Activated B cell treated with CpG ODN at 0.5 μM for 24 hours (primary cell): ENCODE data around the gene TLCD5. TPM values are rescaled to one million over a fixed set of nuclear protein-coding genes. Genes with fewer than 3 reads are reported as not detected.

Experiments used
- ATAC-seq: fragments of 200-7000 bp; cut with Tn5 transposase; one replicate; pipeline ENCODE4 v1.10.0; 2021; ENCODE audit warnings: low read depth, mild to moderate bottlenecking, moderate library complexity
- CTCF ChIA-PET: fragments of 350-600 bp; sonication (Branson Sonifier 250); formaldehyde crosslinking; loops from one replicate; lab custom pipeline; 2021; ENCODE audit warnings: antibody characterized with exemption; lab: Charles Lee
- POLR2A ChIA-PET: fragments of 350-600 bp; sonication (Branson Sonifier 250); formaldehyde crosslinking; loops from one replicate; lab custom pipeline; 2021; ENCODE audit warnings: antibody characterized with exemption; lab: Charles Lee
- DNase-seq: peaks from one replicate; pipeline ENCODE4 v3.0.0; 2022
- H3K27ac Mint-ChIP-seq: one replicate; pipeline ENCODE4 v1.8.0; 2020; ENCODE audit warnings: mixed read lengths
- H3K27me3 Mint-ChIP-seq: one replicate; pipeline ENCODE4 v1.8.0; 2021; ENCODE audit warnings: mixed read lengths
- H3K36me3 Mint-ChIP-seq: one replicate; pipeline ENCODE4 v1.8.0; 2021; ENCODE audit warnings: low read depth, mixed read lengths
- H3K4me1 Mint-ChIP-seq: one replicate; pipeline ENCODE4 v1.8.0; 2021; ENCODE audit warnings: mixed read lengths
- H3K4me3 Mint-ChIP-seq: one replicate; pipeline ENCODE4 v1.8.0; 2020; ENCODE audit warnings: mild to moderate bottlenecking, mixed read lengths
- H3K9me3 Mint-ChIP-seq: one replicate; pipeline ENCODE4 v1.8.0; 2020; ENCODE audit warnings: mixed read lengths
- intact Hi-C: fragments of 100-400 bp; cut with micrococcal nuclease; formaldehyde crosslinking; loops from one replicate; pipeline ENCODE4 v1.15.1; 2024
- total RNA-seq: library from RNA; stranded (reverse); gene quantifications from 2 replicates; pipeline ENCODE4 v1.2.3, GENCODE V29; 2022
- TF ChIP-seq, protein P1 (sequence below): fragments of 200-600 bp; IDR thresholded peaks from one replicate; pipeline ENCODE4 v1.8.0; 2022; ENCODE audit warnings: antibody characterized with exemption, mild to moderate bottlenecking

Gene TLCD5
- total RNA-seq, 1 donor from 2014 or later, result 0.22 TPM

DNA sequence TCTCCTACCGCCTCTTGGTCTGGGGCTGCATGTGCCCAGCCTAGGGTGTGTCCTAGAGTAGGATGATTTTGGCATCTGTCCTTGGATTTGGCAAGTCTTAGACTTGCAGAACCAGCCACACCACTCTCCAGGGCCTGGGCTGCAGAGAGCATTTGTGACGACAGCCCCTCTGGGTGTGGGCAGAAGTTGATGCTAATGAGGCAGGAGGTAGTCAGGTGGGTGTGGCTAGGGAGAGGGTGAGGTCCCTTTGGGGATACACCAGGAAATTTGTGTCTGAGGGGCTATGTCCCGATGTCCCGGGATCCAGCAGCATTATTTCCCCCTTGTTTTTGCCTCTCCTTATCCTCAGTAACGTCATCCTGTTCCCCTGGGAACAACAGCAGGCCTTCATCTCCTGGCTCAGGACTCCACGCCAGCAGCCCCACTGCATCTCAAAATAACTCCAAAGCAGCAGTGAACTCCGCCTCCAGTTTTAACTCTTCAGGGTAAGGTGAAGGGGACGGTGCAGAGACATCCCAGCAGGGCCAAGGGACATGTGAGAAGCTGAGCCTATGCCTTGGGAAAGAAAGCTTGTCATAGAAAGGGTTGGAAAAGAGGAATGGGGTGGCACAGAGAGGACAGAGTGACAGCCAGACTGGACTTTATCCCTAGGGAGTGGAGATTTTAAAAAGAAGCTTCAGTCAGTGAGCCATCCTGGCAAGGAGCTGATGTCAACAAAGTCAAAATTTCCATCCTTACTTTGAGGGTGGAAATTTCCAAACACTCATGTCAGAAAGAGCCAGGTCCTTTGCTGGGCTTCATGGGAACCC lies 8.0 kb upstream of the TLCD5 start:
- intact Hi-C loops, result no loop called here
- TF ChIP-seq, protein P1, sequence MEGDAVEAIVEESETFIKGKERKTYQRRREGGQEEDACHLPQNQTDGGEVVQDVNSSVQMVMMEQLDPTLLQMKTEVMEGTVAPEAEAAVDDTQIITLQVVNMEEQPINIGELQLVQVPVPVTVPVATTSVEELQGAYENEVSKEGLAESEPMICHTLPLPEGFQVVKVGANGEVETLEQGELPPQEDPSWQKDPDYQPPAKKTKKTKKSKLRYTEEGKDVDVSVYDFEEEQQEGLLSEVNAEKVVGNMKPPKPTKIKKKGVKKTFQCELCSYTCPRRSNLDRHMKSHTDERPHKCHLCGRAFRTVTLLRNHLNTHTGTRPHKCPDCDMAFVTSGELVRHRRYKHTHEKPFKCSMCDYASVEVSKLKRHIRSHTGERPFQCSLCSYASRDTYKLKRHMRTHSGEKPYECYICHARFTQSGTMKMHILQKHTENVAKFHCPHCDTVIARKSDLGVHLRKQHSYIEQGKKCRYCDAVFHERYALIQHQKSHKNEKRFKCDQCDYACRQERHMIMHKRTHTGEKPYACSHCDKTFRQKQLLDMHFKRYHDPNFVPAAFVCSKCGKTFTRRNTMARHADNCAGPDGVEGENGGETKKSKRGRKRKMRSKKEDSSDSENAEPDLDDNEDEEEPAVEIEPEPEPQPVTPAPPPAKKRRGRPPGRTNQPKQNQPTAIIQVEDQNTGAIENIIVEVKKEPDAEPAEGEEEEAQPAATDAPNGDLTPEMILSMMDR, result no peak

DNA sequence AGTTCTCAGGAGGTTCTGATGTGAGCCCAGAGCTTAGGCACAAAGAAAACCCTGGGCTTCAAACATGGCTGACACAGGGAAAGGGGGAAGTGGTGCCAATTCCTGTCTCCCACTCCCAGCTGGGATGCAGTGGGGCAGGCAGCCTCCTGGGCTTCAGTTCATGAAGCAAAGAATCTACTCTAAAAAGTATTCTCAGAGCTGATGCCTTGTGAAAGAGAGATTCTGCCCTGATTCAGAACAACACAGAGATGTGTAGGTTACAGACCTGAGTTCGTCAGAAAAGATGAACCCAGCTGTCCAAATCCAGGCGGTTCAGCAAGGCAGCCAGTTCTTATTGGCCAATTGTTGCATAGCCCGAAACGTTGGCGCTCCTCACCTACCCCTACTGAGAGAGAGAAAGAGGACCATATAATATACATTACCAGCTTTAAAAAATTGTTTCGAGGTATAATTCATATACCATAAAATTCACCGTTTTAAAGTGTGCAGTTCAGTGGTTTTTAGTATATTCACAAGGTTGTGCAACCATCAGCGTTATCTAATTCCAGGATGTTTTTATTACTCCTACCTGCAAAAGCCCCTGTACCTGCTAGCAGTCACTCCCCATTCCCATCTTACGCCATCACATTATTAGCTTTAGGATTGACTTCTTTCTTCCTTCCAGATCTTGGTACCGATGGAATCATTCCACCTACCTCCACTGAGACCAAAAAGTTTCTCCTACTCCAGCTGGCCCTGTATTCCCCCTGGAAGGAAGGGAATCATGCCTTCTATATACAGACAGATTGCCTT lies 7.2 kb upstream of the TLCD5 start:
- CTCF ChIA-PET, result interaction anchor here (0.7 to 1.8 kb wide), 2 partner anchors 15 kb away, joined by 3 to 5 read pairs; no protein-coding TSS in a partner anchor
- TF ChIP-seq, protein P1, result no peak
- Mint-ChIP-seq H3K4me3 (no peak overlapping the region), H3K27ac (no peak overlapping the region), H3K27me3 (peaks cover 31% of the 10 kb centered on the region), H3K4me1 (no peaks in the 10 kb centered on the region), H3K36me3 (no peaks in the 10 kb centered on the region), H3K9me3 (no peaks in the 10 kb centered on the region)
- no peak for ATAC-seq
- POLR2A ChIA-PET, result no interaction called here
- no peak for DNase-seq
- intact Hi-C loops, result no loop called here

More for the DNA sequence above, 8.0 kb upstream of the TLCD5 start:
- H3K36me3 Mint-ChIP-seq, result no peaks in the 10 kb centered on the region
- POLR2A ChIA-PET, result no interaction called here
- H3K27ac Mint-ChIP-seq, result no peak overlapping the region
- H3K9me3 Mint-ChIP-seq, result no peaks in the 10 kb centered on the region
- CTCF ChIA-PET, result interaction anchor here (1.8 kb wide), 1 partner anchor 14 kb away, joined by 5 read pairs; no protein-coding TSS in a partner anchor
- ATAC-seq (no peak), DNase-seq (no peak)
- peaks cover 30% of the 10 kb centered on the region for H3K27me3 Mint-ChIP-seq
- no peaks in the 10 kb centered on the region for H3K4me1 Mint-ChIP-seq
- H3K4me3 Mint-ChIP-seq, result no peak overlapping the region

DNA sequence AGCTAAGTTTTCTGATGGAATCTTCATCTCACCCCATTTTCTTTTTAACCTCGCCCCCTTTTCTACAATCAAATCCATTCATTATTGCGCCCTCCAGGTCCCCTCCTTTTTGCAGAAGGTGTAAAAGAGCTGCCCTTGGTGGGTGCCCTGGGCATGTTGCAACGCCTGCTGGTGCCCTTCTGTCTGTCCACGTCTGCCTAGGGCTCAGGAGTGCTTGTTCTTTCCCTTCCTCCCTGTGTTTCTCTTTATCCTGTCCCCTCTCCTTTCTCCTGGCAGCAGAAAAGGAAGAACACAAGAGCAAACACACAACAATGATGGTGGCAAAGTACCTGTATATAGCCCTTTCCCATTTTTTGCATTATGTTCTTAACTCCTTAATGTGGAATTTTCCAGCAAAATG lies 6.2 kb upstream of the TLCD5 start:
- DNase-seq (no peak), ATAC-seq (no peak)
- H3K27ac Mint-ChIP-seq, result no peak overlapping the region
- H3K4me3 Mint-ChIP-seq, result no peak overlapping the region
- no peaks in the 10 kb centered on the region for H3K36me3 Mint-ChIP-seq
- no peaks in the 10 kb centered on the region for H3K9me3 Mint-ChIP-seq
- intact Hi-C loops, result no loop called here
- ChIA-PET POLR2A (no interaction called here), CTCF (interaction anchor here (0.7 kb wide), 1 partner anchor 16 kb away, joined by 3 read pairs; no protein-coding TSS in a partner anchor)
- TF ChIP-seq, protein P1, result no peak
- H3K27me3 Mint-ChIP-seq, result peaks cover 34% of the 10 kb centered on the region
- H3K4me1 Mint-ChIP-seq, result no peaks in the 10 kb centered on the region

- Mint-ChIP-seq H3K9me3 (no peaks in the 10 kb centered on the region), H3K36me3 (no peaks in the 10 kb centered on the region), H3K27me3 (peaks cover 50% of the 10 kb centered on the region), H3K4me1 (peaks cover 20% of the 10 kb centered on the region), H3K4me3 (peak overlapping the region; percentile 66), H3K27ac (no peak overlapping the region)
- ChIA-PET CTCF (interaction anchor here (1.1 kb wide), 1 partner anchor 9 kb away, joined by 3 read pairs; no protein-coding TSS in a partner anchor), POLR2A (no interaction called here)
- DNase-seq (no peak), ATAC-seq (no peak)
- TF ChIP-seq, protein P1, result no peak
- intact Hi-C loops, result no loop called here
These were observed 1.1 kb downstream of the TLCD5 start for GRCh38 chr11:120326228-120326627.

GRCh38 chr11:120326845-120327281 lies 1.8 kb downstream of the TLCD5 start:
- no peak overlapping the region for H3K4me3 Mint-ChIP-seq
- ChIA-PET CTCF (interaction anchor here (1.0 to 1.1 kb wide), 2 partner anchors 8 to 24 kb away, joined by 3 to 4 read pairs; no protein-coding TSS in a partner anchor), POLR2A (no interaction called here)
- H3K36me3 Mint-ChIP-seq, result no peaks in the 10 kb centered on the region
- TF ChIP-seq, protein P1, result no peak
- DNase-seq (no peak), ATAC-seq (no peak)
- H3K27me3 Mint-ChIP-seq, result peaks cover 49% of the 10 kb centered on the region
- no peaks in the 10 kb centered on the region for H3K9me3 Mint-ChIP-seq
- peaks cover 20% of the 10 kb centered on the region for H3K4me1 Mint-ChIP-seq
- no peak overlapping the region for H3K27ac Mint-ChIP-seq
- intact Hi-C loops, result no loop called here
